HepG2 (cell line): ENCODE measurements around the gene SPHK2. TPM values are rescaled to one million over a fixed set of nuclear protein-coding genes. Genes with fewer than 3 reads are reported as not detected.

ENCODE experiments used
- CBFB ChIP-seq: sonication (generic); formaldehyde crosslinking; IDR thresholded peaks from 2 replicates; pipeline ENCODE4 v1.4.0; 2020; ENCODE audit warnings: missing genetic modification reagents
- CENPT ChIP-seq: sonication (generic); formaldehyde crosslinking; IDR thresholded peaks from 2 replicates; pipeline ENCODE4 v1.8.0; 2022; ENCODE audit warnings: low read depth, mild to moderate bottlenecking, moderate library complexity, missing genetic modification reagents
- CENPX ChIP-seq: sonication (generic); formaldehyde crosslinking; IDR thresholded peaks from 2 replicates; pipeline ENCODE4 v1.9.0; 2021; ENCODE audit warnings: mild to moderate bottlenecking, missing genetic modification reagents, moderate library complexity
- HNRNPK ChIP-seq: fragments of 200-400 bp; formaldehyde crosslinking; IDR thresholded peaks from 2 replicates; pipeline ENCODE4 v1.6.1; 2018; ENCODE audit warnings: low read length, low read depth, moderate library complexity, mild to moderate bottlenecking; ENCODE audit not compliant: poor library complexity, severe bottlenecking
- JUND ChIP-seq: sonication (generic); formaldehyde crosslinking; IDR thresholded peaks from 2 replicates; pipeline ENCODE4 v1.8.0; 2022; ENCODE audit warnings: mild to moderate bottlenecking, missing genetic modification reagents
- SKI ChIP-seq: fragments of 450-650 bp; IDR thresholded peaks from one replicate; pipeline ENCODE4 v1.6.1; 2018; ENCODE audit warnings: mild to moderate bottlenecking; ENCODE audit not compliant: partially characterized antibody
- SMAD9 ChIP-seq: sonication (generic); formaldehyde crosslinking; IDR thresholded peaks from 2 replicates; pipeline ENCODE4 v1.5.1; 2020; ENCODE audit warnings: mild to moderate bottlenecking, missing genetic modification reagents
- SNAI1 ChIP-seq: sonication (generic); formaldehyde crosslinking; IDR thresholded peaks from 2 replicates; pipeline ENCODE4 v1.5.0; 2020; ENCODE audit warnings: mild to moderate bottlenecking, missing genetic modification reagents, borderline replicate concordance
- SP5 ChIP-seq: IDR thresholded peaks from 2 replicates; pipeline ENCODE4 v1.6.1; 2016; ENCODE audit warnings: low read depth, borderline replicate concordance
- TEAD2 ChIP-seq: sonication (generic); formaldehyde crosslinking; IDR thresholded peaks from 2 replicates; pipeline ENCODE4 v1.9.0; 2021; ENCODE audit warnings: missing genetic modification reagents
- ZFP1 ChIP-seq: IDR thresholded peaks from 2 replicates; pipeline ENCODE4 v1.6.1; 2016
- ZFP36L1 ChIP-seq: sonication (generic); formaldehyde crosslinking; IDR thresholded peaks from 2 replicates; pipeline ENCODE4 v1.8.0; 2022; ENCODE audit warnings: mild to moderate bottlenecking, missing genetic modification reagents, moderate library complexity
- ZNF672 ChIP-seq: sonication (generic); formaldehyde crosslinking; IDR thresholded peaks from 2 replicates; pipeline ENCODE4 v1.8.1; 2022; ENCODE audit warnings: missing genetic modification reagents
- ZNF761 ChIP-seq: sonication (generic); formaldehyde crosslinking; conservative IDR thresholded peaks from 2 replicates; pipeline ENCODE4 v1.4.0; 2020; ENCODE audit warnings: mild to moderate bottlenecking, missing genetic modification reagents
- ZNF790 ChIP-seq: sonication (generic); formaldehyde crosslinking; IDR thresholded peaks from 2 replicates; pipeline ENCODE4 v1.8.0; 2022; ENCODE audit warnings: missing genetic modification reagents, mild to moderate bottlenecking, borderline replicate concordance
- polyA plus RNA-seq, 8 experiments: library from polyadenylated mRNA; depleted of rRNA in 3 of 8; stranded (reverse) in 7 of 8; unstranded in 1 of 8; fragments of >200 nt; fragmentation: Illumina TruSeq in 4 of 8; extraction: Trizol in 4 of 8; gene quantifications; 2 replicates each; pipeline versions ENCODE4 v1.2.1 to v1.2.3, GENCODE V29; 2011 to 2016; ENCODE audit warnings: low read depth in 4 of 8, missing spikeins in 1 of 8, mixed read lengths in 1 of 8; ENCODE audit not compliant: insufficient read depth in 1 of 8
- total RNA-seq, 5 experiments: library from RNA; depleted of rRNA; stranded (reverse); fragments of >200 nt; fragmentation: Illumina TruSeq; extraction: Trizol; gene quantifications; 2 replicates each; pipeline ENCODE4 v1.2.3, GENCODE V29; 2016; ENCODE audit warnings: low read depth in 1 of 5
- TF ChIP-seq, protein P1 (sequence below): sonication (generic); formaldehyde crosslinking; IDR thresholded peaks from 2 replicates; pipeline ENCODE4 v1.4.0; 2020; ENCODE audit warnings: mild to moderate bottlenecking, low read depth, missing genetic modification reagents
- TF ChIP-seq, protein P2 (sequence below): sonication (generic); formaldehyde crosslinking; IDR thresholded peaks from 2 replicates; pipeline ENCODE4 v1.8.1; 2023; ENCODE audit warnings: mild to moderate bottlenecking, missing genetic modification reagents
- TF ChIP-seq, protein P3 (sequence below): sonication (generic); formaldehyde crosslinking; IDR thresholded peaks from 2 replicates; pipeline ENCODE4 v1.8.0; 2023; ENCODE audit warnings: mild to moderate bottlenecking, missing genetic modification reagents
- TF ChIP-seq, protein P4 (sequence below): sonication (generic); formaldehyde crosslinking; IDR thresholded peaks from 2 replicates; pipeline ENCODE4 v1.5.1; 2020; ENCODE audit warnings: mild to moderate bottlenecking, moderate library complexity, missing genetic modification reagents
- TF ChIP-seq, protein P5 (sequence below): sonication (generic); formaldehyde crosslinking; conservative IDR thresholded peaks from 2 replicates; pipeline ENCODE4 v1.8.0; 2022; ENCODE audit warnings: low read depth, missing genetic modification reagents
- TF ChIP-seq, protein P6 (sequence below): sonication (generic); formaldehyde crosslinking; IDR thresholded peaks from 2 replicates; pipeline ENCODE4 v1.5.0; 2020; ENCODE audit warnings: missing genetic modification reagents, mild to moderate bottlenecking, borderline replicate concordance

The SPHK2 gene
- total and polyA plus RNA-seq, 2 of the 13 experiments (the other 11 are each of a cell fraction or from before 2014, with no cell fraction given), result 2.9 to 14.4 TPM

DNA sequence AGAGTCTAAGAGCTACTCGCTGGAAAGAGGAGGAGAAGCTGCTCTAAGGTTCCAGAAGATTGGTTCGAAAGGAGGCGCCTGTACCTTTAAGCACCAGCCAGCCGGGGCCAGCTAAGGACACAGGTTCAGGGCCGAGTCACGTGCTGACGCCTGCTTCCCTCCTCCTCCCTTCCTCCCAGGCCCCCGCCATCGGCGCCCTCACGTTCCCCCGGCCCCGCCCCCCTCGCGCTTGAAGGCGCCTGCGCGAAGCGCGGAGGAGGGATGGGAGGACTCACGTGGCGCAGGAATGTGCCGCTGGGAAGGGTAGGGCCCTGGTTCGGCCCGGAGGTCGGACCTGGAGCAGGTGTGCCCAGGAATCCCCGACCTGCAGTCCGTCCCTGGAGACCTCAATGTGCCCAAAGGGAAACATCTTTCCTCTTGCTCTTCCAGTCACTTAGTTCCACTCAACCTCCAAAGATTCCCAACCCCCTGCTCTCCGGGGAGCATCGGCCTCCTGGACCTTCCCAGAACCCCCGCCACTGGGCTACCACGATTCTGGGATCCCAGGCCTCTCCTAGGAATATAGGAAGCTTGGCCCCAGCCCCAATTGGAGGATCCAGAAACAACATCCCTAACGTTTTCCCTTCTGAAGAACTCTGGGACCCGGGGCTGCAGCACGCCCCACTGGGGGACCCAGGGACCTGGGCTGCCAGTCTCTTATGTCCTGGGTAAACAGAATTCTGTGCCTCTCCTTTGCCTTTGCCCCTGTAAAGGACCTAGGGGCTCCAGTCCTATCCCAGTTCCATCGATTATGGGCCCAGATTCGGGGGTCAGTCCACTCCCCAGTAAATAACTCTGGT, 15.3 kb downstream of the SPHK2 start (continued):
- TF ChIP-seq SKI (no peak), TEAD2 (CRISPR knock-in tag) (no peak), CBFB (CRISPR knock-in tag) (no peak), HNRNPK (peak; percentile 23), SMAD9 (CRISPR knock-in tag) (no peak), ZFP36L1 (CRISPR knock-in tag) (no peak), SP5 (CRISPR knock-in tag) (peak; percentile 90; the same call in 1 of the 2 replicates), ZNF672 (CRISPR knock-in tag) (no peak), CENPT (CRISPR knock-in tag) (no peak), SNAI1 (CRISPR knock-in tag) (no peak), ZNF761 (CRISPR knock-in tag) (no peak), CENPX (CRISPR knock-in tag) (no peak), ZNF790 (0 out of 2 replicates have a peak, but pooled peaks have one; percentile 48), ZFP1 (CRISPR knock-in tag) (no peak), JUND (CRISPR knock-in tag) (no peak; the same call in 1 of the 2 replicates)
- TF ChIP-seq, protein P1, sequence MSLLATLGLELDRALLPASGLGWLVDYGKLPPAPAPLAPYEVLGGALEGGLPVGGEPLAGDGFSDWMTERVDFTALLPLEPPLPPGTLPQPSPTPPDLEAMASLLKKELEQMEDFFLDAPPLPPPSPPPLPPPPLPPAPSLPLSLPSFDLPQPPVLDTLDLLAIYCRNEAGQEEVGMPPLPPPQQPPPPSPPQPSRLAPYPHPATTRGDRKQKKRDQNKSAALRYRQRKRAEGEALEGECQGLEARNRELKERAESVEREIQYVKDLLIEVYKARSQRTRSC, result no peak
- TF ChIP-seq, protein P2, sequence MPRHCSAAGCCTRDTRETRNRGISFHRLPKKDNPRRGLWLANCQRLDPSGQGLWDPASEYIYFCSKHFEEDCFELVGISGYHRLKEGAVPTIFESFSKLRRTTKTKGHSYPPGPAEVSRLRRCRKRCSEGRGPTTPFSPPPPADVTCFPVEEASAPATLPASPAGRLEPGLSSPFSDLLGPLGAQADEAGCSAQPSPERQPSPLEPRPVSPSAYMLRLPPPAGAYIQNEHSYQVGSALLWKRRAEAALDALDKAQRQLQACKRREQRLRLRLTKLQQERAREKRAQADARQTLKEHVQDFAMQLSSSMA (CRISPR knock-in tag), result no peak
- TF ChIP-seq, protein P3, sequence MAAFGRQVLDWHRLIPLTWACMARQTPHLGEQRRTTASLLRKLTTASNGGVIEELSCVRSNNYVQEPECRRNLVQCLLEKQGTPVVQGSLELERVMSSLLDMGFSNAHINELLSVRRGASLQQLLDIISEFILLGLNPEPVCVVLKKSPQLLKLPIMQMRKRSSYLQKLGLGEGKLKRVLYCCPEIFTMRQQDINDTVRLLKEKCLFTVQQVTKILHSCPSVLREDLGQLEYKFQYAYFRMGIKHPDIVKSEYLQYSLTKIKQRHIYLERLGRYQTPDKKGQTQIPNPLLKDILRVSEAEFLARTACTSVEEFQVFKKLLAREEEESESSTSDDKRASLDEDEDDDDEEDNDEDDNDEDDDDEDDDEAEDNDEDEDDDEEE (CRISPR knock-in tag), result no peak
- TF ChIP-seq, protein P4, sequence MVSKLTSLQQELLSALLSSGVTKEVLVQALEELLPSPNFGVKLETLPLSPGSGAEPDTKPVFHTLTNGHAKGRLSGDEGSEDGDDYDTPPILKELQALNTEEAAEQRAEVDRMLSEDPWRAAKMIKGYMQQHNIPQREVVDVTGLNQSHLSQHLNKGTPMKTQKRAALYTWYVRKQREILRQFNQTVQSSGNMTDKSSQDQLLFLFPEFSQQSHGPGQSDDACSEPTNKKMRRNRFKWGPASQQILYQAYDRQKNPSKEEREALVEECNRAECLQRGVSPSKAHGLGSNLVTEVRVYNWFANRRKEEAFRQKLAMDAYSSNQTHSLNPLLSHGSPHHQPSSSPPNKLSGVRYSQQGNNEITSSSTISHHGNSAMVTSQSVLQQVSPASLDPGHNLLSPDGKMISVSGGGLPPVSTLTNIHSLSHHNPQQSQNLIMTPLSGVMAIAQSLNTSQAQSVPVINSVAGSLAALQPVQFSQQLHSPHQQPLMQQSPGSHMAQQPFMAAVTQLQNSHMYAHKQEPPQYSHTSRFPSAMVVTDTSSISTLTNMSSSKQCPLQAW, result peak; percentile 69; the same call in 1 of the 2 replicates
- TF ChIP-seq, protein P5, sequence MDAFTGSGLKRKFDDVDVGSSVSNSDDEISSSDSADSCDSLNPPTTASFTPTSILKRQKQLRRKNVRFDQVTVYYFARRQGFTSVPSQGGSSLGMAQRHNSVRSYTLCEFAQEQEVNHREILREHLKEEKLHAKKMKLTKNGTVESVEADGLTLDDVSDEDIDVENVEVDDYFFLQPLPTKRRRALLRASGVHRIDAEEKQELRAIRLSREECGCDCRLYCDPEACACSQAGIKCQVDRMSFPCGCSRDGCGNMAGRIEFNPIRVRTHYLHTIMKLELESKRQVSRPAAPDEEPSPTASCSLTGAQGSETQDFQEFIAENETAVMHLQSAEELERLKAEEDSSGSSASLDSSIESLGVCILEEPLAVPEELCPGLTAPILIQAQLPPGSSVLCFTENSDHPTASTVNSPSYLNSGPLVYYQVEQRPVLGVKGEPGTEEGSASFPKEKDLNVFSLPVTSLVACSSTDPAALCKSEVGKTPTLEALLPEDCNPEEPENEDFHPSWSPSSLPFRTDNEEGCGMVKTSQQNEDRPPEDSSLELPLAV (CRISPR knock-in tag), result no peak
- TF ChIP-seq, protein P6, sequence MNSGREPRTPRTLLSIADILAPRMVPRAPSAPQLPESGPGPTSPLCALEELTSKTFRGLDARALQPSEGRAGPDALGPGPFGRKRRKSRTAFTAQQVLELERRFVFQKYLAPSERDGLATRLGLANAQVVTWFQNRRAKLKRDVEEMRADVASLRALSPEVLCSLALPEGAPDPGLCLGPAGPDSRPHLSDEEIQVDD (CRISPR knock-in tag), result no peak
